ENCODE results near the gene TBC1D9B. TPM values are rescaled to one million over a fixed set of nuclear protein-coding genes. Genes with fewer than 3 reads are reported as not detected.

The TBC1D9B gene
- total RNA-seq, 1 donor from 2014 or later = 136 TPM

DNA sequence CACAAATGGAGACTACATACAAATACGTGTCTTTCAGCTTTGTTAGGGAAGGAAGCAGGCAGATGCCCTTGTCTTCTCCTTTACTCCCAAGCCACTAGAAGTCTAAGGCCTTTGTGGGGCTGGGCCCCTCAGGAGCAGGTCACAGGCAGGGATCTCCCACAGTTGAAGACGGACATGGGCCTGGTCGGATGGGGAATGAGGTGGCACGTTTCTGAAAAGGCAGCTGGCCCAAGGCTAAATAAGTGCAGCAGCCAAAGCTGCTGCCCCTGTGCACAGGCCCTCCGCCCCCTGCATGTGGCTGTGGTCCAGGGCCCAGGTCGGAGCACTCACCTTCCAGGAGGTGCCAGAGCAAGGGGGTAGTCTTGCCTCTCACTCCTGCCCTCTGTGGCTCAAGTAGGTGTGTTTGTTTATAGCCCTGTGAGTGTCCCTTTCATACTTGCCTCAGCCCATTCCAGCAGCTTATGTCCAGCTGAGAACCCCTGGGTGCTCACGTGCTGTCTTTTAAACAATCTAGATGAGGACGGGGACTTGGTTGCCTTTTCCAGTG, 85.2 kb downstream of the TBC1D9B start:
- no peaks in the 10 kb centered on the region for H3K9me3 Mint-ChIP-seq (ENCODE audit: unreplicated experiment)
- no peaks in the 10 kb centered on the region for H3K27me3 Mint-ChIP-seq (ENCODE audit: unreplicated experiment)
- peak overlapping the region; percentile 93 for H3K4me3 Mint-ChIP-seq (ENCODE audit: unreplicated experiment)
- TF ChIP-seq, protein P1, sequence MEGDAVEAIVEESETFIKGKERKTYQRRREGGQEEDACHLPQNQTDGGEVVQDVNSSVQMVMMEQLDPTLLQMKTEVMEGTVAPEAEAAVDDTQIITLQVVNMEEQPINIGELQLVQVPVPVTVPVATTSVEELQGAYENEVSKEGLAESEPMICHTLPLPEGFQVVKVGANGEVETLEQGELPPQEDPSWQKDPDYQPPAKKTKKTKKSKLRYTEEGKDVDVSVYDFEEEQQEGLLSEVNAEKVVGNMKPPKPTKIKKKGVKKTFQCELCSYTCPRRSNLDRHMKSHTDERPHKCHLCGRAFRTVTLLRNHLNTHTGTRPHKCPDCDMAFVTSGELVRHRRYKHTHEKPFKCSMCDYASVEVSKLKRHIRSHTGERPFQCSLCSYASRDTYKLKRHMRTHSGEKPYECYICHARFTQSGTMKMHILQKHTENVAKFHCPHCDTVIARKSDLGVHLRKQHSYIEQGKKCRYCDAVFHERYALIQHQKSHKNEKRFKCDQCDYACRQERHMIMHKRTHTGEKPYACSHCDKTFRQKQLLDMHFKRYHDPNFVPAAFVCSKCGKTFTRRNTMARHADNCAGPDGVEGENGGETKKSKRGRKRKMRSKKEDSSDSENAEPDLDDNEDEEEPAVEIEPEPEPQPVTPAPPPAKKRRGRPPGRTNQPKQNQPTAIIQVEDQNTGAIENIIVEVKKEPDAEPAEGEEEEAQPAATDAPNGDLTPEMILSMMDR (IDR thresholded peaks at IDR 0.05) = no peak
- no peak for DNase-seq (ENCODE audit: extremely low spot score, unreplicated experiment)
- H3K36me3 Mint-ChIP-seq (ENCODE audit: unreplicated experiment) = peaks cover 38% of the 10 kb centered on the region
- H3K4me1 Mint-ChIP-seq (ENCODE audit: unreplicated experiment) = peaks cover 57% of the 10 kb centered on the region
- peak overlapping the region; percentile 18 for H3K27ac Mint-ChIP-seq (ENCODE audit: unreplicated experiment)

DNA sequence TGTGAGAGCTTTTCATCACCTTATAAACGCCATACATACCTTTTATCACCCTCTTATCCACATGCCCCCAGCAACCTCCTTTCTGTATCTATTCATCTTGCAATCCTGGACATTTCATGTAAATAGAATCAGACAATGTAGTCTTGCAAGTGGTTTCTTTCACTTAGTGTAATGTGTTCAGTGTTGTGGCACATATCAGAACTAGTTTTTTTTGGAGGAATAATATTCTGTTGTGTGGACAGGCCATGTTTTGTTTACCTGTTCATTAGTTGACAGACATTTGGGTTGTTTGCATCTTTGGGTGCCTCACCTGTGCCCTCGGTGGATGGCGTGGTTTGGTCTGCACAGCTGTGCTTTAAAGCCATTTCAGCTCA, 85.7 kb downstream of the TBC1D9B start:
- Mint-ChIP-seq H3K9me3 (ENCODE audit: unreplicated experiment) (no peaks in the 10 kb centered on the region), H3K27ac (ENCODE audit: unreplicated experiment) (peak overlapping the region; percentile 97), H3K27me3 (ENCODE audit: unreplicated experiment) (no peaks in the 10 kb centered on the region), H3K36me3 (ENCODE audit: unreplicated experiment) (peaks cover 35% of the 10 kb centered on the region), H3K4me1 (ENCODE audit: unreplicated experiment) (peaks cover 60% of the 10 kb centered on the region), H3K4me3 (ENCODE audit: unreplicated experiment) (peak overlapping the region; percentile 93)
- no peak for DNase-seq (ENCODE audit: extremely low spot score, unreplicated experiment)
- TF ChIP-seq, protein P1 (IDR thresholded peaks at IDR 0.05) = no peak

DNA sequence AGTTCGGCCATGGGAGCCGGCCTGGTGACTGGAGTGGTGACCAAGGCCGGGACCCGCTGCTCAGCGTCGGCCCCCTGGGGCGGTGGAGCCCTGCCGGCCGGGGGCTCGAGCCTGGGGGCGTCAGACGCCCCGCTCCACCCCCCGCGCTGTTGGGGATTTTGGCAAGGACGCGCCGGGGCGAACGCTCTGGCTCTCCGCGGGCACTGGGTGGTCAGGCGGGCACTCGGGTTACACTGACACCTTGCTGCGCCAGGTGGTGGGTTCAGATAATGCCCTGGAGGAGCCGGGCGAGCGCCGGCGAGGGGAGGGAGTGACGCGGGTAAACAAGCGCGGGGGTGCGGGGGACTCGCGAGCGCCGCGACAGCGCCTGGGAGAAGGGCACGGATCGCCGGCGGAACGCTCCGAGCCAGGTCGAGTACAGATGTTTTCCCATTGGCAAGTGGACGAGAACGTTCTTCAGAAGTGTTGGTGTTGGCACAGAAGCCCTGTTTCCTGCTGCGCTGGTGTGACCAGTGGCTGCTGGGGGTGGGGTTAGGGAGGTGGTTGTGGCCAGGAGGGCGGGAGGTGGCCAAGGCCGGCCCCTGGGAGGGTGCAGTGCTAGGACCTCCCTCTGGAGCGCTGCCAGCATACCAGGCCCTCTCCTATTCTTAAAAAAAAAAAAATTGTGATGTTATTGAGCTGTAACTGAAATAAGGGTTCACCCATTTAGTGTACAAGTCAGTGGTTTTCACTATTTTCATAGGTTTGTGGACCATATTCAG, 86.2 kb downstream of the TBC1D9B start:
- DNase-seq (ENCODE audit: extremely low spot score, unreplicated experiment) = peak; percentile 95
- H3K36me3 Mint-ChIP-seq (ENCODE audit: unreplicated experiment) = peaks cover 30% of the 10 kb centered on the region
- no peaks in the 10 kb centered on the region for H3K27me3 Mint-ChIP-seq (ENCODE audit: unreplicated experiment)
- TF ChIP-seq, protein P1 (IDR thresholded peaks at IDR 0.05) = no peak
- H3K27ac Mint-ChIP-seq (ENCODE audit: unreplicated experiment) = peak overlapping the region; percentile 97
- peak overlapping the region; percentile 93 for H3K4me3 Mint-ChIP-seq (ENCODE audit: unreplicated experiment)
- peaks cover 57% of the 10 kb centered on the region for H3K4me1 Mint-ChIP-seq (ENCODE audit: unreplicated experiment)
- no peaks in the 10 kb centered on the region for H3K9me3 Mint-ChIP-seq (ENCODE audit: unreplicated experiment)

DNA sequence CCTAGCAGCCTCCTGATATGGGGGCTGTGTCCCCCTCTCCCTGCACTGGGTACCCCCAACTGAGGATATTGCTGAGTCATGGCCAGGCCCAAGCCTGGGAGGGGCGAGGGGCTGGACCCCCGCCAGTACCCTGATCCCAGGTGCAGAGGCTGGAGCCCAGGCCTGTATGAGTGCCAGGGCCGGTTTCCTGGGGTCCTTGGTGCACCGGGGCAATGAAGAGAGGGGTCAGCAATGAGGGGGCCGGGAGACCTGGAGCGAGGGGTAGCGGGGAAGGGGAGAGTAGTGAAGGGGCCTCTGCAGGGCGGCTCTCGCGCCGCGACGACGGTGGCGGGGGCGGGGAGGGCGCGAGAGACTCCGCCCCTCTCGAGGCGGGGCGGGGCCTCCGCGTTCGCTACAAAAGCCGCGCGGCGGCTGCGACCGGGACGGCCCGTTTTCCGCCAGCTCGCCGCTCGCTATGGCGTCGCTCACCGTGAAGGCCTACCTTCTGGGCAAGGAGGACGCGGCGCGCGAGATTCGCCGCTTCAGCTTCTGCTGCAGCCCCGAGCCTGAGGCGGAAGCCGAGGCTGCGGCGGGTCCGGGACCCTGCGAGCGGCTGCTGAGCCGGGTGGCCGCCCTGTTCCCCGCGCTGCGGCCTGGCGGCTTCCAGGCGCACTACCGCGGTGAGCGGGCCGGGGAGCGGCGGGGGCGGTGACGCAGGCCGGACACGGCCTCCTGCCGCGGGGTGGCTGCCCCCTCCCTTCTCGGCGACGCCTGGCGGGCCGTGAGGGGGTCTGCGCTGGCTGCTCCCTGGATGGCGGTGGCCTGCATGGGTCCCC, 87.0 kb downstream of the TBC1D9B start, which contains the start of gene SQSTM1:
Gene SQSTM1, plus strand, starts transcription at position 423 of the 815 bp plus-strand sequence. Its CDS starts 32 bp downstream, at position 455.
- DNase-seq (ENCODE audit: extremely low spot score, unreplicated experiment) = peak; percentile 93
- Mint-ChIP-seq H3K36me3 (ENCODE audit: unreplicated experiment) (peaks cover 25% of the 10 kb centered on the region), H3K27ac (ENCODE audit: unreplicated experiment) (peak within 1 kb of the TSS; percentile 97), H3K9me3 (ENCODE audit: unreplicated experiment) (no peaks in the 10 kb centered on the region), H3K4me1 (ENCODE audit: unreplicated experiment) (peaks cover 59% of the 10 kb centered on the region), H3K4me3 (ENCODE audit: unreplicated experiment) (peak within 1 kb of the TSS; percentile 93), H3K27me3 (ENCODE audit: unreplicated experiment) (no peaks in the 10 kb centered on the region)
- TF ChIP-seq, protein P1 (IDR thresholded peaks at IDR 0.05) = no peak

DNA sequence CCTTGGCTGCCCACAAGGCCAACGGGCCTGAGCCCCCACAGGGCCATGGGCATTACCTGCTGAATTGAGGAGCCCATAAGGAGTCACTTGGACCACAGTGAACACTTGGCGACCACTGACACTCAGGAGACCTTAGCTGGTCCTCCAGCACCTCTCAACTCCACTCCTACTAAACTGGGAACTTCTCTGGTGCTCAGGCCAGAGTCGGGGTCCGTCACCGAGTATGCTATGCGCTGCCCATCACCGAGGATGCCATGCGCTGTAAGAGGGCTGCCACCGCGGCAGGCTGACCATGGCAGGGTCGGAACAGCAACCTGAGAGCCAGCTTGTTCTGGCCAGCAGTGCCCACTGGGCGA, 87.6 kb downstream of the TBC1D9B start:
- TF ChIP-seq, protein P1 (IDR thresholded peaks at IDR 0.05) = no peak
- Mint-ChIP-seq H3K4me1 (ENCODE audit: unreplicated experiment) (peaks cover 55% of the 10 kb centered on the region), H3K36me3 (ENCODE audit: unreplicated experiment) (peaks cover 21% of the 10 kb centered on the region), H3K4me3 (ENCODE audit: unreplicated experiment) (peak overlapping the region; percentile 79), H3K27me3 (ENCODE audit: unreplicated experiment) (no peaks in the 10 kb centered on the region), H3K9me3 (ENCODE audit: unreplicated experiment) (no peaks in the 10 kb centered on the region), H3K27ac (ENCODE audit: unreplicated experiment) (peak overlapping the region; percentile 96)
- DNase-seq (ENCODE audit: extremely low spot score, unreplicated experiment) = no peak

Data from osteocyte (in vitro differentiated cells).